Loucy (cell line): ENCODE data around the gene TXNDC17.

Experiments
- EZH2phosphoT487 ChIP-seq: fragments of 200-600 bp; IDR thresholded peaks from 2 replicates; pipeline ENCODE4 v1.6.1; 2018; ENCODE audit warnings: antibody characterized with exemption, mild to moderate bottlenecking, moderate library complexity, borderline replicate concordance
- TF ChIP-seq, protein P1 (sequence below): fragments of 200-600 bp; sonication (generic); conservative IDR thresholded peaks from 2 replicates; pipeline ENCODE4 v1.5.1; 2014; ENCODE audit warnings: mild to moderate bottlenecking, antibody characterized with exemption, low read length

DNA sequence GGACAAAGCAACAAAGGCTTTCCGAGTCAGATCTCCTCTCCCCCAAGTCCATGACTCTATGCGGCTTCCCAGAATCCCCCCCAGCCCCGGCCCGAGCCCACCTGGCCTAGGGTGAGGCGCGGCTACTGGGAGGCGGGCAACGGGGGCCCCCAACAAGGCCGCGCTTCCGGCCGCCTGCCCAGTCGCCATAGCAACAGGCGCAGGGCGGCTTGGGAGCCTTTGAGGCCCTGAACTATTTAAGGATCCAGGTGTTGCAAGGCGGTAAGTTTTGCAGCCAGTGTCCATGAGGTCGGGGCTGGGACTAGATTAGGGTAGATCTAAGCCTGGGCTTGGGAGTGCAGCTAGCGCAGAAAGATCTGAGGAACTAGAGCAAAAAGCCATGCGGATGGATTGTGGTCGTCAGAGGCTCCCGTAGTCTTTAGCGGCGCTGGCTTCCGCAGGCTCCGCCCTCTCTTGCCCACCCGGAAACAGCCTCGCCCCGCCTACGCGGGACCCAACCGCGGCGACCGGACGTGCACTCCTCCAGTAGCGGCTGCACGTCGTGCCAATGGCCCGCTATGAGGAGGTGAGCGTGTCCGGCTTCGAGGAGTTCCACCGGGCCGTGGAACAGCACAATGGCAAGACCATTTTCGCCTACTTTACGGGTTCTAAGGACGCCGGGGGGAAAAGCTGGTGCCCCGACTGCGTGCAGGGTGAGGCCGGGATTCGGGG, at the start of gene TXNDC17, which contains the start of gene KIAA0753:
- TF ChIP-seq, protein P1, sequence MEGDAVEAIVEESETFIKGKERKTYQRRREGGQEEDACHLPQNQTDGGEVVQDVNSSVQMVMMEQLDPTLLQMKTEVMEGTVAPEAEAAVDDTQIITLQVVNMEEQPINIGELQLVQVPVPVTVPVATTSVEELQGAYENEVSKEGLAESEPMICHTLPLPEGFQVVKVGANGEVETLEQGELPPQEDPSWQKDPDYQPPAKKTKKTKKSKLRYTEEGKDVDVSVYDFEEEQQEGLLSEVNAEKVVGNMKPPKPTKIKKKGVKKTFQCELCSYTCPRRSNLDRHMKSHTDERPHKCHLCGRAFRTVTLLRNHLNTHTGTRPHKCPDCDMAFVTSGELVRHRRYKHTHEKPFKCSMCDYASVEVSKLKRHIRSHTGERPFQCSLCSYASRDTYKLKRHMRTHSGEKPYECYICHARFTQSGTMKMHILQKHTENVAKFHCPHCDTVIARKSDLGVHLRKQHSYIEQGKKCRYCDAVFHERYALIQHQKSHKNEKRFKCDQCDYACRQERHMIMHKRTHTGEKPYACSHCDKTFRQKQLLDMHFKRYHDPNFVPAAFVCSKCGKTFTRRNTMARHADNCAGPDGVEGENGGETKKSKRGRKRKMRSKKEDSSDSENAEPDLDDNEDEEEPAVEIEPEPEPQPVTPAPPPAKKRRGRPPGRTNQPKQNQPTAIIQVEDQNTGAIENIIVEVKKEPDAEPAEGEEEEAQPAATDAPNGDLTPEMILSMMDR = no peak
- no peak for TF ChIP-seq EZH2phosphoT487
